NCI-H510A (cell line): Measurements from ENCODE around the gene SLC12A3.
"Not testable (repeated sequence)": the region's sequence is repeated elsewhere in the genome, so short reads cannot be mapped to it uniquely, and the experiment has no call there.

Experiments used
- DNase-seq: peaks from one replicate; lab custom pipeline; 2025; lab: John Stamatoyannopoulos, UW

Gene SLC12A3

GRCh38 chr16:56848029-56848936 is 16.7 kb upstream of the SLC12A3 start:
- DNase-seq: no peak

DNA sequence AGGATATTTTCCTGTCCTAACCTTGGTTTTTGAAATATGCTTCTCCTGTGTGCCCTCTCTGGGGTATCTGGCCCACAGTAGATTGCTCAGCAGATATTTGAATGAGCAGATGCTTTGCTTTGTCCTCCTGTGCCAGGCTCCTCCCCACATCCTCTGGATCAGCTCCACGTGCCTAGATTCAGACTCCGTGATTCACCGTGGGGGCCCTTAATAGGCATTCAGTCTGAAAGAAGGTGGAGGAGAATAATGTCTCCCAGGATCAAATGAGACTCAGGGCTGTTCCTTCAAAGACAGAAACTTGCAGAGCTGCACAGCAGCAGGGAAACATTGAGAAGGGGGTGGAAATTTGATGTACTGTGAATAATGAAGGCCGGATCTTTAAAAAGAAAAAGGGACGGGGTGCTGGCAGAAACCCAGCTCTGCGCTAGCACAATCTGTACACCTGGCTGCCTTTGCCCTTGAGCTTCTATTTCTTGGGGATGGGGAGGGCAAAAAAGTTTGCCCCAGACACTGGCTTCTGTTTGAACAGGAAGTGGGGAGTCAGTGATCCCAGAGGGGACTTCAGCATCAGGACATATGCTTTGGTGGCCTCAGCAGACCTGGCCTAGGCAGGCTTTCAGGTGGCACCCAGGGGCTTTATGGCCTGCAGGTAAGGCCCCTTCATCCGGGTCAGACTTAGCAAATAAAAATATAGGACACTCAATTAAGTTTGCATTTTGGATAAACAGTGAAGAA is 15.9 kb upstream of the SLC12A3 start:
- no peak for DNase-seq

DNA sequence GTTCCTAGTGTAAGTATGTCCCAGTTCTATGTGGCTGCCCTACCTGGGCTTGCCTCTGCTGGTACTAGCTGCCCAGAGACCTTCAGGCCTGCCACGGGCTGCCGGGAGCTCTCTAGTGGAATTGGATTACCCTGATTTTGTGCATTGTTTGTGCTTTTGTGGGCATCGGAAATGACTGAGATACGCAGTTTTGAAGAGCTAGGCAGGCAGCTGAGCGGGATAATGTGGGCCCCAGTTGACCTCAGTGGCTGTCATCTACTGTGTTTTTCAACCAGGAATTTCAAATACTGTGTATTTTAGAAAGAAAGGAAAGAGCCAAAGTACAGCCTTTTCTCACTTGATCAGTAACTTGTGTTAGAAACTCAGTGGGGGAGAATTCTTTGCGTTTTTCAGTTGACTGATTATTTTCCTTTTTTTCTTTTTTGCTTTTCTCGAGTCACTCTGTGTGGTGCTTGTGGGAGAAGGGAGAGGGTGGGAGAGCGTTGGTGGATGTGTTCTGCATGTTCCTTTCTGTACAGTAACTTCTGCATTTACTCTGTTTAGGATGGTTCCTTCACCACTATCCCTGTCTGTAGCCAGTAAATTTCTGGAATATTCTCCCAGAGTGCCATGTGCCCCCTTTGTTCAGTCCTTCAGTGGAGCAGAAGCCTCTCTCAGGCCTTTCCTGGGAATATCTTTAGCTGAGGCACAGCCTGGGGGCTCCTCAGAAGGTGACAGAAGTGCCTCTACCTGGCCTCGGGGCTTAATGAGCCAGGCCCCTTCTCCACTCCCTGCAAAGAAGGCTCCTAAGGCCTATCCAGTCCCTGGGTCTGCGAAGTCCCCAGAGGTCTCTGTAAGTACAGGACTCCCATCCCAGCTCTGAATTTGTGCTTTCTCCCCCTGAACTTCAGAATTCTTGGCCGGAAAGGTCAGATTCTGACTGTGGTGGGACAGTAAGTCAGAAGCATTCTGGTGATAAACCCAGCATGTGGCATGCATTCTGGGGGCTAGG is 15.0 kb upstream of the SLC12A3 start:
- no peak for DNase-seq

GRCh38 chr16:56851671-56852400 is 13.2 kb upstream of the SLC12A3 start:
- no peak for DNase-seq

DNA sequence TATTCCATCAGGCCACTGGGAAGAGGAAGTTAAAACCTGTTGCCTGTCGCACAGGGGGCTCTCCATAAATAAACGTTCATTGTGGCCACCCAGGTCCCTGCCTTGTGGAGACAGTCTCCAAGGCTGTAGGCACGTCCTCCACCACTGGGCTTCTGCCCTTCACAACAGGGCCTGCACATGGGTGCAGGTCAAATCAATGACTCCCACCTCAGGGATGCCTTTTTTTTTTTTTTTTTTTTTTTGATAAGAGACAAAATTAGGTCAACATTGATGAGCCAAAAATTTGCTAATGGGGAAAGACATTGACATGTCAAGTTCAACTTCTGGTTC is 12.6 kb upstream of the SLC12A3 start:
- DNase-seq: no peak

DNA sequence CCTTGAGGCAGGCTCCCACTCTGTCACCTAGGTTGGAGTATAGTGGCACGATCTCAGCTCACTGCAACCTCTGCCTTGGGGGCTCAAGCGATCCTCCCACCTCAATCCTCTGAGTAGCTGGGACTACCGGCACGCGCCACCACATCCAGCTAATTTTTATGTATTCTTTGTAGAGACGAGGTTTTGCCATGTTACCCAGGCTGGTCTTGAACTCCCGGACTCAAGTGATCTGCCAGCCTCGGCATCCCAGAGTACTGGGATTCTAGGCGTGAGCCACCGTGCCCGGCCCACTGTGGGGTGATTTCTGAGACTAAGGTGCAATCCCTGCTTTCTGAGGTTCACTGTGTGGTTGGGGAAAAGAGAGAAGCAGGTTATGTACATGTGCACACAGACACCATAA is 12.0 kb upstream of the SLC12A3 start:
- no peak for DNase-seq

- no peak for DNase-seq
Measured at GRCh38 chr16:56855201-56855600, 9.8 kb upstream of the SLC12A3 start.

GRCh38 chr16:56855946-56856345 is 9.1 kb upstream of the SLC12A3 start:
- DNase-seq: no peak

DNA sequence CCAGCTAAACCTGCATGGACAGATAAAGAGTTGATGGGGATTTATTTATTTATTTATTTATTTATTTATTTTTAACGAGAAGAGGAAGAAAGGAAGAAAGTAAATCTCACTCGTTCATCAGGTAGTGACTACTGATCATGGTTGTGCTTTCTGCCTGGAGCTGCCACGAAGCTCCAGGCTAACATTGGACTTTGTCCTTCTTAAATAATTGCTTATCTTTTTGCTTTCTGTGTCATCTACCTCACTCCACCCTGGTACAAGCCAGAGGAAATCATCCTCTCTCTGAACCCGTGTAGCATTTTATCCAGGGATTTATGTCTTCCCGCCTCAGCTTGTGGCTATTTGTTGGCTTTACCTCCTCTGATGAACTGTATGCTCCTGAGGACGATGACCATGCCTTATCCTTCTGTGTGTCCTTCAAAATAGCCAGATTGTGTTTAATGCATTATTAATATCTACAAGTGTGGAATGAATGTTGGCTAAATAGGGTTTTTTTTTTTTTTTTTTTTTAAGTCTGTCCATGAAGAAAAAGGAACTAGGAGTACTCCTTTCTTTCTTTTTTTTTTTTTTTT is 8.0 kb upstream of the SLC12A3 start:
- DNase-seq: no peak

GRCh38 chr16:56858374-56858773 is 6.6 kb upstream of the SLC12A3 start:
- no peak for DNase-seq

DNA sequence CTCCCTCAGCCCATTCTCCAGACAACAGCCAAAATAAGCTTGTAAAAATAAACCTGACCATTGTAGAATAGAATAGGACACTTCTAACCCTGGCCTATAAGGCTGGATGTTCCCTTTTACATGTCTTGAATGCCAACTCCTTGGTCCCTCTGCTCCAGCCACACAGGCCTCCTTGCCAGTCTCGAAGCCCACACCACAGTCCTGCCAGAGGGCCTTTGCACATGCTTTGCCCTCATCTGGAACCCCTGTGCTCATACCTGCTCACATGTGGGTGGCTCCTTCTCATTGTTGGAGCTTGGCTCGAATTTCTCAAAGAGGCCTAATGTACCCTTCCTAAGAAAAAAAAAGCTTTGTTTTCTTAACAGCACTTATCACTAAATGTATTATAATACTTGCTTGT is 5.4 kb upstream of the SLC12A3 start:
- DNase-seq: no peak

DNA sequence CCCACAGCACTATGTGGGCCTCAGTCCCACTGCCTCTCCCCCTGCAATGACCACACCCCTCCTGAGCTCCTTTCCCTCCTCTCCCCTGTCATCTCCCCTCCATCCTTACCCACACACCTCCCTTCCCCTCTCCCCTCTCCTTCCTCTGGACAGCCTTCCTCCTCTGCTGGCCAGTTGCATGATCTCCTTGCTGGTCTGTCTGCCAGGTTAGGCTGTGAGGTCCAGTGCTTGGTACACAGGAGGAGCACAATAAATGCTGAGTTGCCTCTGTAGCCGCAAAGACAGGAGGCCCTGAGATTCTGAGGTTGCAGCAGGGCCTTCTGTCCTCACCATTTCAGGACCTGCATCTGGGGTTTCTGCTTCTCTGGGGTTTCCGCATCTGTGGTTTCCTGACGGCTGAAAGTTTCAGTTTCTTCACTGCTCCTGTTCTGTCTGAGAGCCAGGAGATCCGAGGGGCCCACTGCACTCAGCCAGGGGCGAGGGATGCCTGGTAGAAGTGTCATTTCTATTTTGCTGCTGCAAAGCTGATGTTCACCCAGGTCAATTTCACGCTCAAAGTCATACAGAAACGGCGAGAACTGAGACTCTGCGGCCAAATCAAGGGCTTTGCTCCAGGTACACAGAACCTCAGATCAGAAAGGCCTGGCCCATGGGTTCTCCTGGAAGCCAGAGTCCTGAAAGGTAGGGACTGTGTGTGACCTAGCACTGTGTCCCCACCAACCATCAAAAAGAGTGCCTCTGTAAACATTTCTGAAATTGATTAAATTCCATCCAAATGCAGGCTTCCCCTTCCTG is 4.6 kb upstream of the SLC12A3 start:
- no peak for DNase-seq

DNA sequence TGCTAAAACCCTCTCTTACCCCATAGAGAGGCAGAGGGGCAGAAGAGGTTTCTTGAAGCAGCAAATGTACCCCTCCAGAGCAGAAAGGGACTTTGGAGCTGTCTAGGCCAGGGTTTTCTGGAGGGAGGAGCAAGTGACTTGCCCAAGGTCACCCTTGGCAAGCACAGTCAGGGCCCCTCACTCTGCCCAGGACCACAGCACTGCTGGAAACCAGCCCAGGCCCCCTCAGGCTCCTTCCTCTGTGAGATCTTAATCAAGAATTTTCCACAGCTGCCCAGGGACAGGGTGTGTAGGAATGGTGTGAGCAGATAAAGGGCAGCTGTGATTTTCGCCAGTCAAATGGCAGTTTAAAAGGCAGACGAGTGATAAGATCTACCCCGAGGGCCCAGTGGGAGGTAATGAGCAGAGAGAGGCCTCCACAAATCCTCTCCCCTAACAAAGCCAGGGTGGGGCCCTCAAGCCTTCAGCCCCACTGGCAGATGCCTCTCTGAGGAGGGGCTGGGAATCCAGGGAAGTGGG is 3.9 kb upstream of the SLC12A3 start:
- DNase-seq: no peak

DNA sequence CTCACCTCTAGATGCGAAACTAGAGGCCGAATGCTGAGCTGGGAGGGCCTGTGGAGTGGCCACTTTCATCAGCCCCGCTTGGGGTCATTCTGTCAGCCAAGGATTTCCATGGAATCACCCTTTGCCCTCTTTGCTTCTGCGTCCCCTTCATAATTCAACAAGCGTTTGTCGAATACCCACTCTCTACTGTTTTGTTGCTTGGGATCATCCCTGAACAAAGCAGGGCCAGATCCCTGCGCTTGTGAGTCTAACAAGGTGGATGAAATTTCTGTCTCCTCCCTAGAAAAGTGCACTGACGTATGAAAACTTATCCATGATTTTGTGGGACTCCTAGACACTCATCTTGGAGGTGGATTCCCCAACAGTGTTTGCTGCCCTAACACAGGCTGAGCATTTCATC is 3.3 kb upstream of the SLC12A3 start:
- no peak for DNase-seq

DNA sequence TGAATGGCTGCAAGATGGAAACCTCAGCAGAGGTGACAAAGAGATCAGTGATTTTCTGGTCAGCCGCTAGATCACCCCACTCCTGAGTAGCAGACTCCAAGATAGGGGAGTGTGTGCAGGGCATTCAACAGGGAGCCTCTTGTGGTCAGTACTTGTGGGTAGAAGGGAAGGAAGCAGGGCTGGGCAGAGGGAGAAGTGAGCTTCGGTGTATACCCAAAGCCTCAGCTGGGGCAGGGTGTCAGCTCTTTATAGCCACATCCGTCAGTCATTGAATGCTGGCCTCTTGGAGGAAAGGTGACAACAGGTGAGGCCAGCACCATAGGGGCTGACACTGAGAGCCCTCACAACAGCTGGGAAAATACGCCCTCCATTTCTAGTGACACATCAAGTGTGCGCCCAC is 2.2 kb upstream of the SLC12A3 start:
- no peak for DNase-seq

DNA sequence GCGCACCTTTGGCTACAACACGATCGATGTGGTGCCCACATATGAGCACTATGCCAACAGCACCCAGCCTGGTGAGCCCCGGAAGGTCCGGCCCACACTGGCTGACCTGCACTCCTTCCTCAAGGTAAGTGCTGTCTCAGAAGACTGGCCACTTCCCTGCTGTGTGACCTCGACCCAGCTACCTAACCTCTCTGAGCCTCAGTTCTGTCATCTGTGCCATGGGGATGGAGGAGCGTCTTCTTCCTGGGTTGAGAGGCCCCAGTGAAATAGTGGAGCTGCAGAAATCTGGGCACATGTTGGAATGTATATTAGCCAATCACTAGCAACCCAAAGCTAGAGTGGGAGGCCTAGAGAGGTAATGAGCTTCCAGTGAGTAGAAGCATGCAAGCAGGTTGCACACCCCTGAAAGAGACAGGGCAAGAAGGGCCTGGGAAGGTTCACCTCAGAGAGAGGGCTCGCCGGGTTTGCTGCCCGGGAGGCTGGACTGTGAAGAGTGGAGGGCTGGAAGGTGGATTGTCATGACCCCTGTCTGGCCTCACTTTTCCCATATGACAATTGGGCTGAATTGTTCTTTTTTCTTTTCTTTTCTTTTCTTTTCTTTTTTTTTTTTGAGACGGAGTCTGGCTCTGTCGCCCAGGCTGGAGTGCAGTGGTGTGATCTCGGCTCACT is 521 bp downstream of the SLC12A3 start:
- no peak for DNase-seq

GRCh38 chr16:56866955-56867830 is 2.2 kb downstream of the SLC12A3 start:
- DNase-seq: no peak

- DNase-seq: no peak
Measured at GRCh38 chr16:56868175-56868574, 3.2 kb downstream of the SLC12A3 start.

- not testable (repeated sequence) for DNase-seq
Measured at GRCh38 chr16:56868766-56869165, 3.8 kb downstream of the SLC12A3 start.
